IPS-NIHi7 (cell line): ENCODE measurements around the gene CRABP1.
"Not testable (repeated sequence)": the region's sequence is repeated elsewhere in the genome, so short reads cannot be mapped to it uniquely, and the experiment has no call there.

Experiments
- DNase-seq: peaks from one replicate; pipeline ENCODE4 v3.0.0; 2012; ENCODE audit warnings: mixed read lengths; ENCODE audit errors: extremely low spot score

CRABP1 gene

GRCh38 chr15:78374436-78375393, 34.6 kb downstream of the CRABP1 start:
- no peak for DNase-seq

GRCh38 chr15:78380143-78380542, 40.0 kb downstream of the CRABP1 start:
- DNase-seq: not testable (repeated sequence)

- no peak for DNase-seq
Measured at GRCh38 chr15:78382114-78382880, 42.1 kb downstream of the CRABP1 start.

- no peak for DNase-seq
Measured at GRCh38 chr15:78384651-78385050, 44.5 kb downstream of the CRABP1 start.

GRCh38 chr15:78387246-78388037, 47.3 kb downstream of the CRABP1 start:
- no peak for DNase-seq

- no peak for DNase-seq
Measured at GRCh38 chr15:78388865-78389264, 48.7 kb downstream of the CRABP1 start.

GRCh38 chr15:78389322-78389721, 49.2 kb downstream of the CRABP1 start:
- no peak for DNase-seq

GRCh38 chr15:78389738-78390137, 49.6 kb downstream of the CRABP1 start:
- DNase-seq: no peak

GRCh38 chr15:78390242-78390641, 50.1 kb downstream of the CRABP1 start:
- DNase-seq: no peak

- no peak for DNase-seq
Measured at GRCh38 chr15:78390826-78391225, 50.7 kb downstream of the CRABP1 start.

GRCh38 chr15:78391781-78392180, 51.6 kb downstream of the CRABP1 start:
- DNase-seq: no peak

- no peak for DNase-seq
Measured at GRCh38 chr15:78392430-78392829, 52.3 kb downstream of the CRABP1 start.

GRCh38 chr15:78393137-78393536, 53.0 kb downstream of the CRABP1 start:
- DNase-seq: no peak

- no peak for DNase-seq
Measured at GRCh38 chr15:78394026-78394425, 53.9 kb downstream of the CRABP1 start.

- peak; percentile 82 for DNase-seq
Measured at GRCh38 chr15:78394981-78395616, 54.9 kb downstream of the CRABP1 start.

GRCh38 chr15:78396186-78396814, 56.1 kb downstream of the CRABP1 start:
- DNase-seq: no peak

GRCh38 chr15:78396976-78397375, 56.8 kb downstream of the CRABP1 start:
- DNase-seq: peak; percentile 69

- no peak for DNase-seq
Measured at GRCh38 chr15:78397382-78397781, 57.2 kb downstream of the CRABP1 start.
